Tibial artery (tissue), 4 donors: ENCODE measurements around the gene GLIS1.

Experiments
- DNase-seq, 2 donors: peaks; one replicate each; pipeline ENCODE4 v3.0.0-alpha.2; 2019
- H3K27ac ChIP-seq, 2 donors: fragments of 200-600 bp; sonication (generic) in 1 of 2; 1 replicate in 1 of 2; 2 replicates in 1 of 2; pipeline ENCODE4 v1.5.1; 2018 to 2019; ENCODE audit warnings: mild to moderate bottlenecking in 1 of 2
- H3K27me3 ChIP-seq, 2 donors: fragments of 200-600 bp; sonication (generic) in 1 of 2; one replicate each; pipeline versions ENCODE4 v1.5.1 to v1.6.0; 2016 to 2019
- H3K36me3 ChIP-seq, 3 donors: fragments of 200-600 bp; sonication (generic) in 2 of 3; one replicate each; pipeline ENCODE4 v1.5.1; 2016 to 2019; ENCODE audit warnings: mild to moderate bottlenecking in 2 of 3
- H3K4me1 ChIP-seq, 4 donors: fragments of 200-600 bp; sonication (generic) in 2 of 4; 1 replicate in 3 of 4; 2 replicates in 1 of 4; pipeline ENCODE4 v1.5.1; 2016 to 2019
- H3K4me3 ChIP-seq, 2 donors: fragments of 200-600 bp; sonication (generic) in 1 of 2; 1 replicate in 1 of 2; 2 replicates in 1 of 2; pipeline ENCODE4 v1.5.1; 2018 to 2019; ENCODE audit warnings: mild to moderate bottlenecking in 2 of 2
- H3K9me3 ChIP-seq, 3 donors: fragments of 200-600 bp; sonication (generic) in 1 of 3; one replicate each; pipeline ENCODE4 v1.5.1; 2016 to 2019
- CTCF ChIP-seq, 2 experiments: fragments of 200-600 bp in 1 of 2; fragments of 450-650 bp in 1 of 2; IDR thresholded peaks; one replicate each; pipeline ENCODE4 v1.5.1; 2017 to 2019; ENCODE audit warnings: antibody characterized with exemption in 2 of 2, mild to moderate bottlenecking in 1 of 2, moderate library complexity in 1 of 2
- intact Hi-C: fragments of 100-400 bp; cut with DNase I; formaldehyde crosslinking; loops from one replicate; pipeline ENCODE4 v1.15.0; 2023; ENCODE audit warnings: low total_unique reads

GLIS1 gene

GRCh38 chr1:53501065-53502005, 237.6 kb downstream of the GLIS1 start:
- no peak overlapping the region for H3K27ac ChIP-seq
- intact Hi-C loops, result no loop called here
- no peak for TF ChIP-seq CTCF (IDR thresholded peaks at IDR 0.05)

DNA sequence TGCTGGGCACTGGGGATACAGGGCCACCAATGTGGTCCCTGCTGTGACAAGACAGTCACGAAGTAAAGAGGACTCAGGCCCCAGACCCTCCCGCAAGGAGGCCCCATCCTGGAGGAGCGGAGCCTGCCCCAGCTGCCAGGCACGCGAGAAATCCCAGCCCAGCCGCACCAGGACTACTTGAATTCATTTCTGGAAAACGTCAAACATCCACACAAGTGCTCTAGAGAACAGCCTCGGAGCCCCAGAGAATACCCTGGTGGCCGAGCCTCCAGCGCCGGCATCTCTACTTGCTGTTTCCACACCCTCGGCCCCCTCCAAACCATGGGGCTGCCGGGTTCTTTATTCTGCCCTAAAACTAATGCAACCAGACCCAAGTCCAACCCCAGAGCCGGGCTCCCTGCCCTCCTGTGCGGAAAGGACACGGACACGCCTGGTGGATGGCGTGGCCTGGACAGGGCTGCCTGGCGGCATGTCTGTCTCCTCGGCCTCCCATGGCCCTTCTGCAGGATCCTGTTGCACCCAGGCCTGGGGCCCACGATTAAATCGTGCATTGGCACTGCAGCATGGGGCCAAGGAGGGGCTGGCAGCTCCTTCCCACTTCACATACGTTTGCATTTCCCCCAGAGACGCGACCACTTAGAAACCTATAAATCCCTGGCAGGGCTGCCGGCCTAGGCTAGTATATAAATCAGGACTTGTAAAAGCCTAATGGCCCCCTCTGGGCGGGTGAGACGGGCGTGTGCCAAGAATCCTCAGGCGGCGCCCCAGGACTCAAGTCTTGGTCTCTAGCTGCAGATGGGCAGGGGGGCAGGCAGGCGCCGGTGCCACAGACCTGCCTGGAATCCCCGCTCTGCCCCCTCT, 238.5 kb downstream of the GLIS1 start:
- Histone ChIP-seq H3K27ac (no peak overlapping the region), H3K27me3 (peaks cover 0 to 42% of the 10 kb centered on the region in 2 donors), H3K4me1 (no peaks in the 10 kb centered on the region), H3K36me3 (no peaks in the 10 kb centered on the region), H3K4me3 (no peak overlapping the region), H3K9me3 (no peaks in the 10 kb centered on the region)
- no peak for DNase-seq
- TF ChIP-seq CTCF (IDR thresholded peaks at IDR 0.05), result no peak
- intact Hi-C loops, result no loop called here

More at GRCh38 chr1:53501065-53502005, 237.6 kb downstream of the GLIS1 start:
- H3K9me3 ChIP-seq, result no peaks in the 10 kb centered on the region
- H3K4me1 ChIP-seq, result no peaks in the 10 kb centered on the region
- DNase-seq, result no peak
- H3K27me3 ChIP-seq, result peaks cover 0 to 38% of the 10 kb centered on the region in 2 donors
- no peaks in the 10 kb centered on the region for H3K36me3 ChIP-seq
- no peak overlapping the region for H3K4me3 ChIP-seq

GRCh38 chr1:53499257-53500203, 239.4 kb downstream of the GLIS1 start:
- intact Hi-C loops, result no loop called here
- Histone ChIP-seq H3K27ac (no peak overlapping the region), H3K27me3 (peaks cover 0 to 42% of the 10 kb centered on the region in 2 donors), H3K4me1 (no peaks in the 10 kb centered on the region), H3K36me3 (no peaks in the 10 kb centered on the region), H3K9me3 (no peaks in the 10 kb centered on the region), H3K4me3 (no peak overlapping the region)
- no peak for TF ChIP-seq CTCF (IDR thresholded peaks at IDR 0.05)
- DNase-seq, result no peak

- Histone ChIP-seq H3K4me3 (no peak overlapping the region), H3K9me3 (no peaks in the 10 kb centered on the region), H3K27ac (no peak overlapping the region), H3K4me1 (no peaks in the 10 kb centered on the region), H3K27me3 (peaks cover 0 to 42% of the 10 kb centered on the region in 2 donors), H3K36me3 (no peaks in the 10 kb centered on the region)
- no peak for TF ChIP-seq CTCF (IDR thresholded peaks at IDR 0.05)
- intact Hi-C loops, result no loop called here
- DNase-seq, result no peak
Measured at GRCh38 chr1:53498555-53499131, 240.3 kb downstream of the GLIS1 start.
